Loucy (cell line): ENCODE results near the gene SRC.

ENCODE experiments used
- H2AFZ ChIP-seq: fragments of 200-600 bp; sonication (generic); 2 replicates; pipeline ENCODE4 v1.6.0; 2016; ENCODE audit warnings: antibody characterized with exemption, mild to moderate bottlenecking, low read length, moderate library complexity
- H3F3A ChIP-seq: fragments of 200-600 bp; 2 replicates; pipeline ENCODE4 v1.6.0; 2016; ENCODE audit warnings: antibody characterized with exemption, low read depth, mild to moderate bottlenecking
- H3K27me3 ChIP-seq: fragments of 200-600 bp; sonication (generic); 2 replicates; pipeline ENCODE4 v1.6.1; 2014; ENCODE audit warnings: low read length, mild to moderate bottlenecking; ENCODE audit not compliant: insufficient read depth, poor library complexity, severe bottlenecking
- H3K36me3 ChIP-seq: fragments of 200-600 bp; sonication (generic); 2 replicates; pipeline ENCODE4 v1.6.1; 2016; ENCODE audit warnings: low read length; ENCODE audit not compliant: insufficient read depth
- H3K4me1 ChIP-seq: fragments of 200-600 bp; sonication (generic); 2 replicates; pipeline ENCODE4 v1.5.1; 2014; ENCODE audit warnings: low read length, mild to moderate bottlenecking; ENCODE audit not compliant: insufficient read depth, poor library complexity, severe bottlenecking
- H3K4me2 ChIP-seq: fragments of 200-600 bp; sonication (generic); 2 replicates; pipeline ENCODE4 v1.6.0; 2014; ENCODE audit warnings: antibody characterized with exemption, low read length, low read depth, mild to moderate bottlenecking; ENCODE audit not compliant: poor library complexity, severe bottlenecking
- H3K4me3 ChIP-seq: fragments of 200-600 bp; sonication (generic); 2 replicates; pipeline ENCODE4 v1.5.1; 2014; ENCODE audit warnings: low read length, mild to moderate bottlenecking, mixed read lengths; ENCODE audit not compliant: poor library complexity, severe bottlenecking
- H3K79me2 ChIP-seq: fragments of 200-600 bp; sonication (generic); 2 replicates; pipeline ENCODE4 v1.6.1; 2014; ENCODE audit warnings: low read length; ENCODE audit not compliant: insufficient read depth
- H3K9ac ChIP-seq: fragments of 200-600 bp; sonication (generic); 2 replicates; pipeline ENCODE4 v1.6.0; 2014; ENCODE audit warnings: mild to moderate bottlenecking, low read depth, low read length, moderate library complexity; ENCODE audit not compliant: poor library complexity, severe bottlenecking
- H3K9me2 ChIP-seq: fragments of 200-600 bp; sonication (generic); replicated peaks from 2 replicates; pipeline ENCODE4 v1.6.1; 2016; ENCODE audit warnings: low read depth, low read length, mixed read lengths
- H3K9me3 ChIP-seq: fragments of 200-600 bp; sonication (generic); 2 replicates; pipeline ENCODE4 v1.6.1; 2014; ENCODE audit warnings: mild to moderate bottlenecking, antibody characterized with exemption, low read length, low read depth; ENCODE audit not compliant: insufficient read depth
- H4K20me1 ChIP-seq: fragments of 200-600 bp; sonication (generic); 2 replicates; pipeline ENCODE4 v1.6.0; 2014; ENCODE audit warnings: antibody characterized with exemption, low read length, mild to moderate bottlenecking; ENCODE audit not compliant: insufficient read depth, poor library complexity, severe bottlenecking
- CTCF ChIP-seq: fragments of 200-600 bp; sonication (generic); conservative IDR thresholded peaks from 2 replicates; pipeline ENCODE4 v1.5.1; 2014; ENCODE audit warnings: mild to moderate bottlenecking, antibody characterized with exemption, low read length
- EZH2phosphoT487 ChIP-seq: fragments of 200-600 bp; IDR thresholded peaks from 2 replicates; pipeline ENCODE4 v1.6.1; 2018; ENCODE audit warnings: antibody characterized with exemption, mild to moderate bottlenecking, moderate library complexity, borderline replicate concordance

The SRC gene

GRCh38 chr20:37392441-37393195, 46.7 kb downstream of the SRC start:
- H3K4me2 ChIP-seq, result no peak overlapping the region
- no peaks in the 10 kb centered on the region for H3K9me2 ChIP-seq
- H2AFZ ChIP-seq, result no peak overlapping the region
- no peaks in the 10 kb centered on the region for H3K9me3 ChIP-seq
- TF ChIP-seq EZH2phosphoT487 (no peak), CTCF (peak; percentile 63)
- H3K4me3 ChIP-seq, result no peak overlapping the region
- H3K36me3 ChIP-seq, result no peaks in the 10 kb centered on the region
- H3K9ac ChIP-seq, result no peak overlapping the region
- H4K20me1 ChIP-seq, result no peaks in the 10 kb centered on the region
- no peaks in the 10 kb centered on the region for H3F3A ChIP-seq
- H3K4me1 ChIP-seq, result peaks cover 6% of the 10 kb centered on the region
- H3K79me2 ChIP-seq, result no peaks in the 10 kb centered on the region
- no peaks in the 10 kb centered on the region for H3K27me3 ChIP-seq

DNA sequence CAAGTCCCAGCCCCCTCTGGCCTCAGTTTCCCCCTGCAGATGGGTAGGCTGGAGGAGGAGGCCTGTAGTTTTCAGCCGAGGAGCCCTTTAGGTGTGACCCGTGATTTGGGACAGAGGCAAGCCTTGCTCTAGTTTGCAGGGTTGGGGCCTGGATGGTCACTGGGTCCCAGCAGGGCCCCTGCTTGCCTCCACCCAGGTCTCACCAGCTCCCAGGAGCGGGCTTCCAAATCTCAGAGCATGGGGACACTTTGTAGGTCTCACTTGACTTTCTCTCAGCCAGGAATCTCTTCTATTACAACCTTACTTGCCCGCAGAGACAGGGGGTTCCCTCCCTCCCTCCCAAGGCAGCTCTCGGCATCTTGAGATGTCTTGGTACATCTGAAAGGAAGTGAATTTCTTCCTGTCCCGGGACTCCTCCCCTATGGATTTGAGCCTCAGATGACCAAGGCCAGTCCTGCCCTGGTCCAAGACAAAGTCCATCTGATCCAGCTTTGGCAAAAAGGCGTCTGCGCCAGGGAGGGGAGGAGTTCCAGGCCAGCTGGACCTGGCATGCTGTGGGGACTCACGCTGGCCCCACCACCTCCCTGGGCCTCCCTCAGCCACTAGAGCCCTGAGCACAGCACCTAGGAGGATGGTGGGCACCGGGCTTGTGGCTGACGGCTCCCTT, 47.4 kb downstream of the SRC start:
- no peak overlapping the region for H3K4me2 ChIP-seq
- no peaks in the 10 kb centered on the region for H3K9me2 ChIP-seq
- no peaks in the 10 kb centered on the region for H3F3A ChIP-seq
- H3K27me3 ChIP-seq, result no peaks in the 10 kb centered on the region
- no peaks in the 10 kb centered on the region for H3K79me2 ChIP-seq
- no peak overlapping the region for H3K4me3 ChIP-seq
- H4K20me1 ChIP-seq, result no peaks in the 10 kb centered on the region
- H3K4me1 ChIP-seq, result peaks cover 6% of the 10 kb centered on the region
- H3K9me3 ChIP-seq, result no peaks in the 10 kb centered on the region
- TF ChIP-seq CTCF, result no peak
- TF ChIP-seq EZH2phosphoT487, result no peak
- H2AFZ ChIP-seq, result no peak overlapping the region
- H3K9ac ChIP-seq, result peak overlapping the region; percentile 62
- H3K36me3 ChIP-seq, result no peaks in the 10 kb centered on the region

DNA sequence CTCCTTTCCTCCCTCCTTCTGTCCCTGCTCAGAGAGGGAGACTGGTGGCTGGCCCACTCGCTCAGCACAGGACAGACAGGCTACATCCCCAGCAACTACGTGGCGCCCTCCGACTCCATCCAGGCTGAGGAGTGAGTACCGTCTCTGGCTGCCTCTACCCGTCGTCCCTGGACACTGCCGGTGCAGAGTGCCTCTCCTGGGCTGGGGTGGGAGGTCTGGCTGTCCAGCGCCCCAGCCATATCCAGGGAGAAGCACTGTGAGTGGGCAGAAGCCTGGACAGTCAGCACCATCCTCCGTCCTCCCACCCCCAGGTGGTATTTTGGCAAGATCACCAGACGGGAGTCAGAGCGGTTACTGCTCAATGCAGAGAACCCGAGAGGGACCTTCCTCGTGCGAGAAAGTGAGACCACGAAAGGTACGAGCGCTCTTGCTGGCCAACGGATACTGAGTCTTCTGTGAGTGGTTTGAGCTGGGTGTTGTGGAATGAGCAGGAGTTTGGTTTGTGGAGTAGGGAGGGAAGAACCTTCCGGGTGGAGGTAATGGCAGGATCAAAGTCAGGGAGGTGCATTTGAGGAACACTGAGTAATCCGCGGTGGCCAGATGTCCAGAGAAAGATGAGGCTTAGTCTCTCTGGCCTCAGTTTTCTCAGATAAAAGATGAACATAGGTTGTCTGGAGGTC, 48.1 kb downstream of the SRC start:
- H3K9me3 ChIP-seq, result no peaks in the 10 kb centered on the region
- H2AFZ ChIP-seq, result no peak overlapping the region
- no peaks in the 10 kb centered on the region for H3K9me2 ChIP-seq
- no peaks in the 10 kb centered on the region for H3F3A ChIP-seq
- no peaks in the 10 kb centered on the region for H3K36me3 ChIP-seq
- no peak overlapping the region for H3K4me2 ChIP-seq
- H3K79me2 ChIP-seq, result no peaks in the 10 kb centered on the region
- no peaks in the 10 kb centered on the region for H3K27me3 ChIP-seq
- no peak overlapping the region for H3K4me3 ChIP-seq
- peak overlapping the region; percentile 62 for H3K9ac ChIP-seq
- TF ChIP-seq EZH2phosphoT487, result no peak
- TF ChIP-seq CTCF, result no peak
- no peaks in the 10 kb centered on the region for H4K20me1 ChIP-seq
- peaks cover 6% of the 10 kb centered on the region for H3K4me1 ChIP-seq
